HepG2 (cell line): Measurements from ENCODE around the gene HTD2. TPM values are rescaled to one million over a fixed set of nuclear protein-coding genes. Genes with fewer than 3 reads are reported as not detected.

ENCODE experiments used
- ATAC-seq: fragments of 200-7000 bp; cut with Tn5 transposase; 3 replicates; pipeline ENCODE4 v1.9.1; 2020; ENCODE audit warnings: mild to moderate bottlenecking, moderate library complexity
- BruUV-seq: library from RNA; stranded (reverse); fragments of 400-500 nt; replicated peaks from 2 replicates; lab custom pipeline; 2021; lab: Mats Ljungman, UMichigan
- CTCF ChIA-PET: fragments of 300-600 bp; formaldehyde crosslinking; extraction: SDS; loops from one replicate; lab custom pipeline; 2021; ENCODE audit warnings: low total read pairs, inconsistent platforms, low intra/inter-chr PET ratio; lab: Yijun Ruan, JAX
- POLR2A ChIA-PET: fragments of 350-600 bp; sonication (Branson Sonifier 250); formaldehyde crosslinking; loops from one replicate; lab custom pipeline; 2020; ENCODE audit warnings: antibody characterized with exemption, inconsistent platforms; lab: Yijun Ruan, JAX
- DNase-seq: peaks from one replicate; pipeline ENCODE4 v3.0.0-alpha.2; 2015; ENCODE audit warnings: low spot score
- FAIRE-seq: peaks from 3 replicates; lab custom pipeline; 2011; peaks lifted over from hg19 to GRCh38; lab: Jason Lieb, UNC
- H2AFZ ChIP-seq: one replicate; pipeline ENCODE4 v1.6.1; 2011; ENCODE audit warnings: low read length, inconsistent platforms
- H3K27ac ChIP-seq: fragments of 300-600 bp; 3 replicates; pipeline ENCODE4 v1.8.0; 2011; ENCODE audit warnings: mixed run types, mild to moderate bottlenecking, mixed read lengths, low read length, inconsistent platforms; ENCODE audit not compliant: insufficient read depth; ENCODE audit errors: extremely low read length
- H3K27me3 ChIP-seq, 2 experiments: fragments of 200-600 bp in 1 of 2; 2 replicates in 1 of 2; 3 replicates in 1 of 2; pipeline versions ENCODE4 v1.6.0 to v1.8.0; 2011; ENCODE audit warnings: low read length in 2 of 2, mild to moderate bottlenecking in 2 of 2, moderate library complexity in 2 of 2, inconsistent platforms in 1 of 2; ENCODE audit not compliant: insufficient read depth in 2 of 2, control insufficient read depth in 1 of 2
- H3K36me3 ChIP-seq, 2 experiments: fragments of 200-600 bp in 1 of 2; replicated peaks in 1 of 2; 2 replicates in 1 of 2; 3 replicates in 1 of 2; pipeline versions ENCODE4 v1.5.1 to v1.8.0; 2011; ENCODE audit warnings: low read length in 2 of 2, inconsistent platforms in 1 of 2; ENCODE audit not compliant: insufficient read depth in 2 of 2, control insufficient read depth in 1 of 2
- H3K4me1 ChIP-seq: 2 replicates; pipeline ENCODE4 v1.5.1; 2012; ENCODE audit warnings: low read length, inconsistent platforms; ENCODE audit not compliant: insufficient read depth
- H3K4me2 ChIP-seq: 2 replicates; pipeline ENCODE4 v1.6.0; 2011; ENCODE audit warnings: low read depth, low read length, inconsistent platforms
- H3K4me3 ChIP-seq, 3 experiments: fragments of 200-600 bp in 1 of 3; sonication (generic), shearing (Covaris generic) in 1 of 3; replicated peaks in 1 of 3; 2 replicates each; pipeline ENCODE4 v1.5.1; 2011 to 2016; ENCODE audit warnings: low read length in 3 of 3, inconsistent platforms in 2 of 3, low read depth in 2 of 3, mild to moderate bottlenecking in 2 of 3, control low read depth in 1 of 3, mixed read lengths in 1 of 3; ENCODE audit not compliant: insufficient read depth in 1 of 3
- H3K79me2 ChIP-seq: one replicate; pipeline ENCODE4 v1.6.1; 2011; ENCODE audit warnings: low read length, inconsistent platforms; ENCODE audit not compliant: insufficient read depth
- H3K9ac ChIP-seq: 2 replicates; pipeline ENCODE4 v1.6.0; 2011; ENCODE audit warnings: mild to moderate bottlenecking, low read depth, low read length, inconsistent platforms; ENCODE audit not compliant: insufficient read depth
- H3K9me3 ChIP-seq: 2 replicates; pipeline ENCODE4 v1.5.1; 2012; ENCODE audit warnings: mild to moderate bottlenecking, low read length
- H4K20me1 ChIP-seq: 2 replicates; pipeline ENCODE4 v1.6.0; 2011; ENCODE audit warnings: inconsistent platforms, mild to moderate bottlenecking, low read length, moderate library complexity; ENCODE audit not compliant: insufficient read depth
- FOXA3 ChIP-seq: IDR thresholded peaks from 2 replicates; pipeline ENCODE4 v1.6.1; 2016; ENCODE audit warnings: missing genetic modification reagents, missing compliant biosample characterization
- FOXK1 ChIP-seq: sonication (generic); formaldehyde crosslinking; IDR thresholded peaks from 2 replicates; pipeline ENCODE4 v1.4.0; 2020; ENCODE audit warnings: low read depth, missing genetic modification reagents, borderline replicate concordance
- RARA ChIP-seq: IDR thresholded peaks from 2 replicates; pipeline ENCODE4 v1.6.1; 2016; ENCODE audit warnings: missing genetic modification reagents, missing compliant biosample characterization
- SOX5 ChIP-seq: IDR thresholded peaks from 2 replicates; pipeline ENCODE4 v1.6.1; 2016; ENCODE audit warnings: borderline replicate concordance
- SRSF1 ChIP-seq: fragments of 200-400 bp; formaldehyde crosslinking; optimal IDR thresholded peaks from 2 replicates; pipeline ENCODE3; 2017; ENCODE audit warnings: mild to moderate bottlenecking, low read depth, low read length, moderate library complexity
- USF2 ChIP-seq, 2 experiments: sonication (generic) in 1 of 2; formaldehyde crosslinking in 1 of 2; IDR thresholded peaks; 2 replicates each; pipeline versions ENCODE4 v1.5.1 to v1.6.1; 2011 to 2020; ENCODE audit warnings: borderline replicate concordance in 1 of 2, low read depth in 1 of 2, low read length in 1 of 2, mild to moderate bottlenecking in 1 of 2, missing genetic modification reagents in 1 of 2, moderate library complexity in 1 of 2
- ZBTB3 ChIP-seq: sonication (generic); formaldehyde crosslinking; IDR thresholded peaks from 2 replicates; pipeline ENCODE4 v1.4.0; 2020; ENCODE audit warnings: low read depth, mild to moderate bottlenecking, moderate library complexity, missing genetic modification reagents, borderline replicate concordance
- ZNF687 ChIP-seq: sonication (generic); formaldehyde crosslinking; IDR thresholded peaks from 2 replicates; pipeline ENCODE4 v1.5.1; 2020; ENCODE audit warnings: mild to moderate bottlenecking, missing genetic modification reagents, moderate library complexity
- WGBS: methylation state at CpG from one replicate; pipeline ENCODE4 v1.1.6; 2017; ENCODE audit warnings: low lambda C conversion rate; 5-methylcytosine and 5-hydroxymethylcytosine counted together
- in situ Hi-C: cut with HindIII; loops from 2 replicates; pipeline ENCODE4 v1.10.0; 2017; ENCODE audit warnings: low pct_unique_long_range_greater_than_20kb; ENCODE audit not compliant: extremely low pct_ligation_motif_present
- intact Hi-C: fragments of 100-400 bp; cut with micrococcal nuclease; formaldehyde crosslinking; loops from one replicate; pipeline ENCODE4 v1.10.0; 2022; ENCODE audit not compliant: unreplicated experiment
- polyA plus RNA-seq, 8 experiments: library from polyadenylated mRNA; depleted of rRNA in 3 of 8; stranded (reverse) in 7 of 8; unstranded in 1 of 8; fragments of >200 nt; fragmentation: Illumina TruSeq in 4 of 8; extraction: Trizol in 4 of 8; gene quantifications; 2 replicates each; pipeline versions ENCODE4 v1.2.1 to v1.2.3, GENCODE V29; 2011 to 2016; ENCODE audit warnings: low read depth in 4 of 8, missing spikeins in 1 of 8, mixed read lengths in 1 of 8; ENCODE audit not compliant: insufficient read depth in 1 of 8
- total RNA-seq, 5 experiments: library from RNA; depleted of rRNA; stranded (reverse); fragments of >200 nt; fragmentation: Illumina TruSeq; extraction: Trizol; gene quantifications; 2 replicates each; pipeline ENCODE4 v1.2.3, GENCODE V29; 2016; ENCODE audit warnings: low read depth in 1 of 5

The HTD2 gene
- total and polyA plus RNA-seq, 2 of the 13 experiments (the other 11 are each of a cell fraction or from before 2014, with no cell fraction given), result 8.6 to 13.7 TPM

GRCh38 chr3:58334013-58334321 is 27.6 kb downstream of the HTD2 start (continued):
- no peak for TF ChIP-seq USF2 (IDR thresholded peaks at IDR 0.05; ENCODE audit: low read depth, low read length)
- no peak for TF ChIP-seq USF2 (CRISPR knock-in tag; IDR thresholded peaks at IDR 0.05; ENCODE audit: borderline replicate concordance)
- TF ChIP-seq RARA (CRISPR knock-in tag), result peak; percentile 53; the same call in 1 of the 2 replicates
- TF ChIP-seq SOX5 (CRISPR knock-in tag), result peak; percentile 67; the same call in 1 of the 2 replicates
- peak; percentile 58; the same call in 1 of the 2 replicates for TF ChIP-seq FOXK1 (CRISPR knock-in tag)
- peak; percentile 66 for TF ChIP-seq FOXA3 (CRISPR knock-in tag)
- no peak for TF ChIP-seq SRSF1
- TF ChIP-seq ZBTB3 (CRISPR knock-in tag), result peak; percentile 98

GRCh38 chr3:58334506-58334884 is 28.2 kb downstream of the HTD2 start:
- ATAC-seq (no peak), DNase-seq (no peak), FAIRE-seq (no peak)
- Histone ChIP-seq H4K20me1 (no peaks in the 10 kb centered on the region), H3K4me1 (peaks cover 40% of the 10 kb centered on the region), H3K36me3 (no peaks in the 10 kb centered on the region), H3K27ac (peak overlapping the region; percentile 8), H2AFZ (no peak overlapping the region), H3K9me3 (no peaks in the 10 kb centered on the region), H3K4me3 (peak overlapping the region; percentile 82 to 96 (median 91)), H3K9ac (no peak overlapping the region; the same call in 1 of the 2 replicates), H3K4me2 (peak overlapping the region; percentile 76), H3K27me3 (no peaks in the 10 kb centered on the region; a peak in 1 of 5 replicates), H3K79me2 (peaks cover 9% of the 10 kb centered on the region)
- no peak for TF ChIP-seq ZNF687
- intact Hi-C loops, result loop anchor here (10.0 kb wide), 1 partner anchor 200 kb away; the partner anchor contains the start of gene ACOX2
- ChIA-PET POLR2A (interaction anchor here (1.0 to 2.7 kb wide), 4 partner anchors 9 to 28 kb away, joined by 4 to 15 read pairs (median 10); partner anchors contain the start of genes HTD2 and RPP14), CTCF (interaction anchor here (1.1 kb wide), 1 partner anchor 80 kb away, joined by 3 read pairs; no protein-coding TSS in a partner anchor)
- 84% methylated on average over 1 of the region's 1 CpG for whole genome bisulfite sequencing
- TSS peak; percentile 47 for BruUV-seq
- in situ Hi-C loops, result no loop called here
